GM18951 (cell line): ENCODE data around the gene CYP27A1.

Source experiments
- POLR2A ChIP-seq: IDR thresholded peaks from 4 replicates; pipeline ENCODE4 v1.6.1; 2011; ENCODE audit warnings: mild to moderate bottlenecking; ENCODE audit not compliant: insufficient read length, insufficient read depth; ENCODE audit errors: extremely low read depth
- in situ Hi-C: fragments of 300-500 bp; cut with MboI; formaldehyde crosslinking; loops from one replicate; pipeline ENCODE4 v1.12.0; 2022; ENCODE audit warnings: low sequenced_read_pairs, mixed read lengths, inconsistent platforms; ENCODE audit not compliant: unreplicated experiment

CYP27A1 gene

GRCh38 chr2:218781691-218782527, at the start of gene CYP27A1:
Gene CYP27A1 (plus strand): TSS chr2:218782147. CDS start chr2:218782183, 36 bp downstream.
- TF ChIP-seq POLR2A: peak; percentile 28
- in situ Hi-C loops: no loop called here

DNA sequence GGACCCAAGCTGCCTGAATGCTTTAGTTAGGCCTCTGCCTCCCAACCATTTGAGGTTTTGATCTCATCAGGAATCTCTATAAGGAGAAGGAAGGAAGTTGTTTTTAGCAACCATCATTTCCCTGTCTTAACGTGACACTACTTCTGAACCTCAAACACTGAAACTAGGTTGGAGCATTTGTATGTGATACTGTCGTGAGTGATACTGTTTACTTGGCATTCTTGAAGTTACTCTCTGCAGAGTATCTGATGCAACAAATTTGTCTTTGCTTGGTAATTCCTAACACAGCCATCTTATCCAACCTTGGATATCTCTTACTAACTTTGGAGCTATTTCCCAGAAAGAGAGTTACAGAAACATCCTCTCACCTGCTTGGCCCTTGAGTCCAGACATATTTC, 49.2 kb upstream of the CYP27A1 start:
- in situ Hi-C loops: no loop called here
- TF ChIP-seq POLR2A: no peak

- in situ Hi-C loops: no loop called here
- no peak for TF ChIP-seq POLR2A
These were observed 48.6 kb upstream of the CYP27A1 start for GRCh38 chr2:218733171-218734021.

DNA sequence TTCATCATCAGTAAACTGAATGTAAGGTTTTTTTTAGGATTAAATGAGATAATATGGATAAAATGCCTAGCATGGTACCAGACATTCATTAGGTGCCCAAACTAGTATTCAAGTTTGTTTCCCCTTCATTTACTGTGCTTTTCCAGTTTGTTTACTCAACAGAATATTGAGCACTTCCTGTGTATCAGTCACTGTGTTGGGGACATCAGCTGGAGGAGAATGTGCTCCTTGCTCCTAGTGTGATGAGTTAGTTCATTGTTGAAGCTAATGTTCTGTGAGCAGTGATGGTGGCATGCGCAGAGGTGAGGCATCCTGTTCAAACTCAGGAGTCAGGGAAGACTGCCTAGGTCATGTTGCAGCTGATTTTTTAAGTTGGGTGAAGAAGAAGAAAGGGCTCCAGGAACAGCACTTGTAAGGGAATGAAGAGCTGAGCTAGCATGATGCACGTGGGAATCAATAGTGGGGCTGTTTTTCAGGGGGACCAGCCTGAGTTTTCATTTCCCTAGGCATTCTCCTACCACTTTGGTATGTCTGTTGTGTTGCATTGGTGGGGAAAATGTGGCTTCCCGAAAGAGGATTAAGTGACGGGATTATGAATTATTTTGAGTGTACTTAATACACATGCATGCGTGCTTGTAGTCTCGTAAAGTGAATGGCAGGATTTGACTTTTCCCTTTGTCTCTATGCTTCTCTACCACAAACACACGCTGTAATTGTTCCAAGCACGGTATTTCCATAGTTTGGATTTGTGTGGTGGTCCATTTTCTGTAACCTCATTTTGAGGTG, 47.6 kb upstream of the CYP27A1 start:
- in situ Hi-C loops: no loop called here
- TF ChIP-seq POLR2A: no peak

DNA sequence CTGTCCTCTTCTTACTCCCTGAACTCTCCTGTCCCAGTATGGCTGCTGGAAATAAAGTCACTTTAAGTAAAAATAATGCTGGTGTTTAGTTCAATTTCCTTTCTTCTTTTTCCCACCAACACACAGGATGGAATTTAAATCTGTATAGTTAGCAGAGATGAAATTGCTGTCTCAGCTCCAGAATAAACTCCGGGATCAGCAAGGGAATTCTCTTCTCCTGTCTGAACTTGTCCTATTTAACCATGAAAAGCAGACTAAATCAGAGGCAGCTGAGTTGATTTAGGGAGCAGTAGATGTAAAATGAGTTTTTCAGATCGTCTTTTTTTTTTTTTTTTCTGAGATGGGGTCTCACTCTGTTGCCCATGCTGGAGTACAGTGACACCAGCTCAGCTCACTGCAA, 45.4 kb upstream of the CYP27A1 start:
- no peak for TF ChIP-seq POLR2A
- in situ Hi-C loops: no loop called here

- no peak for TF ChIP-seq POLR2A
- in situ Hi-C loops: no loop called here
These were observed 38.9 kb upstream of the CYP27A1 start for GRCh38 chr2:218743068-218743467.

DNA sequence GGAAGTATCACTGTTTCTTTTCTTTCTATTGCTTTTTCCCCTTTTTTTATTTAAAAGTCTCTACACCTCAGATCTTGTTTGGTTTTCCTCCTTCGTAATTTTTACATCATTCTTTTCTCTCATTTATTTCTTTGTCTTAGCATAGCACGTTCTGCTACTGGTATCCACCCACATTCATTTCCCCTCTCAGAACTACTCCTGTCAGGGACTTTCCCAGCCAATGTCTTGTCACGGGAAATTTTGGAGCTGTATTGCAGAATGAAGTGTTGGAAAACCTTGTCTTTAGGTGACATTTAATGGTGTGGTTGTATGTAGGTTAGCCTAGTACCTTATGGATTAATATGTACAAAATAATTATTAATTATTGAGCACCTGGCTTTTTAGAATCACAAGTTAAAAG, 37.3 kb upstream of the CYP27A1 start:
- in situ Hi-C loops: no loop called here

DNA sequence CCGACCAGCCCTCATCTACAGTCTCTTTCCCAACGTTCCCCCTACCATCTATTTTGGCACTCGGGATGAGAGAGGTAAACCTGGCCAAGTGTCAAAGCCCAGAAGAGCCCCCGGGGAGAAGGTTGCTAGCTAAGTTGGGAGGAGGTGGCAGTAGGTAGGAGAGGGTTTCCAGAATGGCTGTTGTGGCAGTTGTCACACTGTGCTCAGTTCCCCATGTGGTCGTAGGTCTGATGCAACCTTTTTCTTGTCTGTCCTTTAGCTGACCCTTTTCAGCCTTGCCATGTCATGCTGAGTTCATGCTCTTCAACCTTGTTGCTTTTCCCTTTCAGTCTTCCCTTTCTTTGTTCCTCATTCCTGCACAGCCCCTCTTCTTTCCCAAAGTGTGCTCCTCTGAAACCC, 36.8 kb upstream of the CYP27A1 start:
- in situ Hi-C loops: no loop called here
- no peak for TF ChIP-seq POLR2A

More for the DNA sequence above, 37.3 kb upstream of the CYP27A1 start:
- TF ChIP-seq POLR2A: no peak

- in situ Hi-C loops: no loop called here
- TF ChIP-seq POLR2A: no peak
These were observed 36.1 kb upstream of the CYP27A1 start for GRCh38 chr2:218745559-218746469.

GRCh38 chr2:218746470-218746795, 35.5 kb upstream of the CYP27A1 start:
- no peak for TF ChIP-seq POLR2A
- in situ Hi-C loops: no loop called here

- in situ Hi-C loops: no loop called here
- TF ChIP-seq POLR2A: no peak
These were observed 35.0 kb upstream of the CYP27A1 start for GRCh38 chr2:218746960-218747359.

DNA sequence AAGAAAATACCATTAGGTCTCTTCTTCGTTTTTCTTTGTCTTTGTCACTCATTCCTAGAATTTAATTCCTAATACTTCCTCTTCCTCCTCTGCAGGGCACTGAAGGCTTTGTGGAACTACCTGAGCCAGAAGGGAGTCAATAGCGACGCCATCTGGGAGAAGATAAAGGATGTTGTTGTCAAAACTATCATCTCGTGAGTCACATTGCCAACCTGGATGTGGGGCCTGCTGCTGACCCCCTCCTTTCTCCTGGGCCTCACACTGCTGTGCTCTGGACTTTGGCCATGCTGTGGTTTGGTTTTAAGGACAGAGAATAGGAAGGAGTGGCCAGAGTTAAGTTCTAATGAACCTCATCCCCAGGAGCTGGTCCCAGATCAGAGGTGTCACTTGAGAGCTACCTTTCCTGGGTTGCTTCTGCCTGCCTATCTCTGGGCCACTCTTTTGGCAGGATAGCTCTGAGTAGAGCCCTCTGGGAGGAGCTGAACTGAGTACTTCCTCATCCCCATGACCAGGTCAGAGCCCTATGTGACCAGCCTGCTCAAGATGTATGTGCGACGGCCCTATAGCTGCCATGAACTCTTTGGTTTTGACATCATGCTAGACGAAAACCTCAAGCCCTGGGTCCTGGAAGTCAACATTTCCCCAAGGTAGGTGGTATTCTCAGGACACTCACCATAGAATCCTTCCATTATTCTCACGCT, 33.1 kb upstream of the CYP27A1 start:
- in situ Hi-C loops: no loop called here
- no peak for TF ChIP-seq POLR2A
